Panc1 (cell line): Measurements from ENCODE around the gene LRP2.

Experiments used
- REST ChIP-seq, 2 experiments: IDR thresholded peaks; 2 replicates each; pipeline ENCODE4 v1.6.1; 2011 to 2012; ENCODE audit warnings: low read depth in 2 of 2, control low read depth in 1 of 2, low read length in 1 of 2, mild to moderate bottlenecking in 1 of 2, moderate library complexity in 1 of 2; ENCODE audit not compliant: insufficient read depth in 1 of 2
- TCF7L2 ChIP-seq: IDR thresholded peaks from 2 replicates; pipeline ENCODE4 v1.6.1; 2011; ENCODE audit warnings: mild to moderate bottlenecking, low read depth, low read length, inconsistent platforms

- no peak for TF ChIP-seq TCF7L2
- TF ChIP-seq REST (IDR thresholded peaks at IDR 0.05; ENCODE audit: insufficient read depth in 1 of 2, low read depth in 2 of 2, low read length in 1 of 2) = no peak
These were observed 3.7 kb upstream of the LRP2 start for GRCh38 chr2:169366066-169366465.
